Spleen (tissue), 7 donors: ENCODE measurements around the gene EYS.

Experiments
- CTCF ChIP-seq, 11 experiments: fragments of 200-600 bp in 7 of 11; fragments of 450-650 bp in 4 of 11; sonication (generic) in 4 of 11; IDR thresholded peaks in 8 of 11; conservative IDR thresholded peaks in 3 of 11; 1 replicate in 7 of 11; 2 replicates in 4 of 11; pipeline versions ENCODE4 v1.4.0 to v1.8.0; 2016 to 2021; ENCODE audit warnings: antibody characterized with exemption in 11 of 11, inconsistent platforms in 4 of 11, mild to moderate bottlenecking in 1 of 11
- POLR2AphosphoS5 ChIP-seq, 3 donors: sonication (generic); formaldehyde crosslinking; IDR thresholded peaks; one replicate each; pipeline ENCODE4 v1.5.1; 2017; ENCODE audit warnings: antibody characterized with exemption in 3 of 3
- donor health status: DM: no; HTN: no; CAD: no; lungs with moderate emphysema.
- donor health status: DM: no; HTN: no; CAD: no.
- donor health status: DM: no; HTN: no; CAD: no.

- no peak for TF ChIP-seq CTCF (IDR thresholded peaks at IDR 0.05 in 8 of 11, conservative IDR thresholded peaks at IDR 0.05 in 3 of 11)
- TF ChIP-seq POLR2AphosphoS5 (IDR thresholded peaks at IDR 0.05): no peak
These were observed 1267.8 kb downstream of the EYS start for GRCh38 chr6:64439274-64439673.
